Kidney (tissue), 14 donors: Measurements from ENCODE around the gene KRTAP1-3. TPM values are rescaled to one million over a fixed set of nuclear protein-coding genes. Genes with fewer than 3 reads are reported as not detected.
"Not testable (repeated sequence)": the region's sequence is repeated elsewhere in the genome, so short reads cannot be mapped to it uniquely, and the experiment has no call there.

Experiments used
- DNase-seq, 5 donors: peaks; one replicate each; pipeline ENCODE4 v3.0.0-alpha.2; 2013 to 2020
- FAIRE-seq: peaks from 2 replicates; lab custom pipeline; 2012; peaks lifted over from hg19 to GRCh38; lab: Jason Lieb, UNC
- H3K27ac ChIP-seq, 2 donors: one replicate each; pipeline ENCODE4 v1.7.0; 2013; ENCODE audit warnings: low read depth in 2 of 2, low read length in 2 of 2, inconsistent platforms in 1 of 2
- H3K27me3 ChIP-seq: one replicate; pipeline ENCODE4 v1.7.1; 2013; ENCODE audit warnings: low read length, inconsistent platforms; ENCODE audit not compliant: control insufficient read depth, insufficient read depth
- H3K36me3 ChIP-seq, 3 donors: one replicate each; pipeline versions ENCODE4 v1.7.0 to v1.7.1; 2013; ENCODE audit warnings: low read length in 3 of 3, control low read depth in 1 of 3, inconsistent platforms in 1 of 3; ENCODE audit not compliant: insufficient read depth in 3 of 3, control insufficient read depth in 2 of 3
- H3K4me1 ChIP-seq, 3 donors: one replicate each; pipeline versions ENCODE4 v1.7.0 to v1.7.1; 2013; ENCODE audit warnings: low read length in 3 of 3, inconsistent platforms in 1 of 3, low read depth in 1 of 3; ENCODE audit not compliant: control insufficient read depth in 2 of 3, insufficient read depth in 2 of 3
- H3K4me3 ChIP-seq, 3 donors: one replicate each; pipeline versions ENCODE4 v1.7.0 to v1.8.1; 2013; ENCODE audit warnings: low read length in 3 of 3, control low read depth in 1 of 3, inconsistent platforms in 1 of 3
- H3K9ac ChIP-seq, 3 donors: one replicate each; pipeline versions ENCODE4 v1.7.0 to v1.7.1; 2013; ENCODE audit warnings: low read length in 3 of 3, control low read depth in 1 of 3, inconsistent platforms in 1 of 3
- H3K9me3 ChIP-seq, 3 donors: one replicate each; pipeline versions ENCODE4 v1.7.0 to v1.7.1; 2013; ENCODE audit warnings: low read length in 3 of 3, control low read depth in 1 of 3, inconsistent platforms in 1 of 3; ENCODE audit not compliant: control insufficient read depth in 2 of 3, insufficient read depth in 1 of 3
- CTCF ChIP-seq: IDR thresholded peaks from 3 replicates; pipeline ENCODE4 v1.5.1; 2012; ENCODE audit warnings: mild to moderate bottlenecking, moderate library complexity, borderline replicate concordance; ENCODE audit not compliant: insufficient read depth; ENCODE audit errors: extremely low read depth
- intact Hi-C: fragments of 100-400 bp; cut with DNase I; formaldehyde crosslinking; loops from one replicate; pipeline ENCODE4 v1.11.1; 2022
- polyA plus RNA-seq: library from polyadenylated mRNA; stranded (reverse); fragments of 350-450 nt; fragmentation: Illumina TruSeq; extraction: RNeasy Lipid Tissue Mini Kit (QIAGEN cat#74804); gene quantifications from one replicate; pipeline ENCODE4 v1.2.3, GENCODE V29; 2014; ENCODE audit warnings: low read depth, low replicate concordance; ENCODE audit not compliant: insufficient read depth
- total RNA-seq: library from RNA; stranded (reverse); fragmentation: NEBNext Ultra II Directional; extraction: Animal tissue kit (Norgen Biotek cat#: 25700); gene quantifications from one replicate; pipeline ENCODE4 v1.2.1, GENCODE V29; 2021
- donor health status: control.
- donor health status: control.
- donor health status: control.
- donor health status: control.
- donor health status: control.
- donor health status: DM: yes; HTN: yes; CAD: no.
- donor health status: Normal renal cell carcinoma (clear cell type).

KRTAP1-3 gene
- total and polyA plus RNA-seq, 2 donors from 2014 or later: not detected

DNA sequence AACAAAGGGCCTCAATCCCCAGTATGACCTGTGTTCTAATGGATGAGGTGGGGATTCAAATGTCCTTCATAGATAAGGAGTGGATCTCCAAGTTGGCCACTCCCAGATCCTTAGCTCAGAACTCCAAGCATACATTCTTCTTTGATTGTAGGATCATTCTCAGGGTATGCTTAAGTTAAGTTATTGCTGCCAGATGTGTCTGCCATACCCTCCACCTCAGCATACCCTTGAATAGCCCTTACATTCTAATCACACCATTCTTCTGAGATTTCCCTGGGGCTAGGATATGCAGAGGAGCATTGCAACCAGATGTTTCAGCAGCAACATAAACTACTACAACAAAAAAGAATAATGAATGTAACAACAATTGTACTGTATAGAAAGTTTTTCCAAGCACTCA, 32.6 kb upstream of the KRTAP1-3 start:
- no peak for FAIRE-seq
- Histone ChIP-seq H3K9ac (no peak overlapping the region), H3K27ac (no peak overlapping the region), H3K27me3 (no peaks in the 10 kb centered on the region), H3K4me1 (no peaks in the 10 kb centered on the region), H3K36me3 (no peaks in the 10 kb centered on the region), H3K4me3 (no peak overlapping the region), H3K9me3 (no peaks in the 10 kb centered on the region)
- TF ChIP-seq CTCF: no peak
- DNase-seq: no peak
- intact Hi-C loops: no loop called here

DNA sequence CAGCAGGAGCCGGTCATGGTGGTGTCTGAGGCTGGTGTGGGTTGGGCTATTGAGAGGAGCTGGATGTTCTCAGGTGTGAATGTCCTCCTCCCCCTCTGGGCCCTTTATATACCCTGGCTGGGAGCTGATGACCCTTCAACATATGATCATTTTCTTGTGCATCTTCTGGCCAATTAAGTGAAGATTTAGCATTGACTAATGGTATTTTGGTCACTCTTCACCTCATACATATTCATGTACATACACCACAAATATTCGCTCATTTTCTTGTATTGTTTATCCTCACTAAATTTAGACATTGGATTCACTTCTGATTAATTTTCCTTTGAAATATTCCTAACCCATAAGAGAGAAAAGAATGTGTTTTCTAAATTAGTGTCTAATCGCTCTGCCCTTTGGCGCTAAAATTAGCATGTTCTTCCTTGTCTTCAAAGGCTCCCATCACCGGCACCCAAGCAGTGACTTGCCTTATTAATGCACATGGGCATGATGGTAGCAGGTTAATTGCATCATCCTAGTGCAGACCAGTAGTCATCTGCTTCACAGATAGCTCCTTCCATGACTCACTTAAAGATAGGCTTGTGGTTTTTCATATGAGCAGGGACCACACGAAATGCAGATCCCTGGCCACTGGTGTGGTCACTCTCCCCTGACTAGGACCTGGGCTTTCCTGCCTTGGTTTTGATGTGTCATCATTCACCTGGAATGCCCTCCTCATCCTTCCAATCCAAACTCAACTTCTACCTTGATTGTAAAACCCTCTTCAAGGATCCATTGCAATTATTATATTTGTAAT, 31.4 kb upstream of the KRTAP1-3 start, which contains the start of gene KRTAP2-4:
TSS of gene KRTAP2-4 (minus strand) at position 51 of the 796 bp plus-strand sequence. CDS start at position 17, 34 bp downstream.
- no peak for FAIRE-seq
- no peaks in the 10 kb centered on the region for H3K27me3 ChIP-seq
- DNase-seq: no peak
- no peak for TF ChIP-seq CTCF
- H3K4me1 ChIP-seq: no peaks in the 10 kb centered on the region
- H3K36me3 ChIP-seq: no peaks in the 10 kb centered on the region
- H3K27ac ChIP-seq: no peak within 1 kb of the TSS
- intact Hi-C loops: no loop called here
- no peaks in the 10 kb centered on the region for H3K9me3 ChIP-seq
- H3K4me3 ChIP-seq: no peak within 1 kb of the TSS
- no peak within 1 kb of the TSS for H3K9ac ChIP-seq

- intact Hi-C loops: not testable (repeated sequence)
These were observed 30.5 kb upstream of the KRTAP1-3 start for GRCh38 chr17:41065016-41065689.

DNA sequence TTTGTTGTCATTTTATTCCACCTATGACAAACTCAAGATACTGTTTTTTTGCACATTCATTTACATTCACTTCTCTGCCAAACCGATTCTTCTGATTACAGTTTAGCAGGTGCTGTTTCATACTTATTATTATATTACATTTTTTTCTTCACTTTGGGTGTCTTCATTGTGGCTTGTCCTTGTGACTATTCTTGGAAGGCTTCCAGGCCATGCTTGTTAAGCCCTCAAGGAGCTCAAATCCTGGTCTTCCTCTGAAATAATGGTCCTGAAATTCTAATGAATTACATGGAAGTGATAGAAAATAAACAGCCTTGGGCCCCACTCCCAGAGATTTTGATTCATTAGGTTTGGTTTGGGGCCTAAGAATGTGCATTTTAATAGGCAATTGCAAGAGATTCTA, 29.6 kb upstream of the KRTAP1-3 start:
- intact Hi-C loops: no loop called here
- Histone ChIP-seq H3K36me3 (no peaks in the 10 kb centered on the region), H3K9me3 (no peaks in the 10 kb centered on the region), H3K27me3 (no peaks in the 10 kb centered on the region), H3K4me3 (no peak overlapping the region), H3K4me1 (no peaks in the 10 kb centered on the region), H3K27ac (no peak overlapping the region), H3K9ac (no peak overlapping the region)
- no peak for TF ChIP-seq CTCF
- FAIRE-seq (no peak), DNase-seq (no peak)

More at GRCh38 chr17:41065016-41065689, 30.5 kb upstream of the KRTAP1-3 start:
- H3K4me1 ChIP-seq, H3K9me3 ChIP-seq, H3K9ac ChIP-seq, H3K27ac ChIP-seq, FAIRE-seq, H3K27me3 ChIP-seq, H3K36me3 ChIP-seq, DNase-seq, H3K4me3 ChIP-seq: not testable (repeated sequence)
